ENCODE measurements around the gene CALHM5. TPM values are rescaled to one million over a fixed set of nuclear protein-coding genes. Genes with fewer than 3 reads are reported as not detected.

The CALHM5 gene
- total RNA-seq, 1 experiment from 2014 or later, result 1.1 TPM

- H3K27me3 ChIP-seq (replicated peaks; ENCODE audit: control insufficient read depth, insufficient read depth, low read length), result no peaks in the 10 kb centered on the region
- peak in 1 of 2 experiments; percentile 63 for DNase-seq
- H3K4me3 Mint-ChIP-seq (ENCODE audit: unreplicated experiment), result no peak overlapping the region
- intact Hi-C loops (cut with micrococcal nuclease; ENCODE audit: unreplicated experiment), result loop anchor here (1.0 to 10.0 kb wide), 3 partner anchors 88 to 313 kb away; no protein-coding TSS in a partner anchor
- H3K27me3 Mint-ChIP-seq (ENCODE audit: insufficient read depth, unreplicated experiment), result no peaks in the 10 kb centered on the region
- H3K4me1 ChIP-seq, result peaks cover 37% of the 10 kb centered on the region
- H3K27ac Mint-ChIP-seq (ENCODE audit: unreplicated experiment), result no peak overlapping the region
- H3K4me3 ChIP-seq (ENCODE audit: low read depth, low read length), result no peak overlapping the region
- H3K36me3 ChIP-seq (ENCODE audit: control insufficient read depth, insufficient read depth, low read length), result no peaks in the 10 kb centered on the region
- H3K36me3 Mint-ChIP-seq (ENCODE audit: insufficient read depth, unreplicated experiment), result peaks cover 5% of the 10 kb centered on the region
- H3K4me1 Mint-ChIP-seq (ENCODE audit: low read depth, unreplicated experiment), result peaks cover 37% of the 10 kb centered on the region
- BruUV-seq (replicated peaks), result no TSS peak
- H3K9me3 Mint-ChIP-seq (ENCODE audit: unreplicated experiment), result no peaks in the 10 kb centered on the region
- peak; percentile 63 to 67 for TF ChIP-seq CTCF (IDR thresholded peaks at IDR 0.05; ENCODE audit: insufficient read depth in 1 of 2, low read depth in 1 of 2, low read length in 1 of 2, severe bottlenecking in 1 of 2, unreplicated experiment in 1 of 2)
- H3K9me3 ChIP-seq, result no peaks in the 10 kb centered on the region
- CTCF ChIA-PET, result no interaction called here
- POLR2A ChIA-PET, result no interaction called here
Measured at GRCh38 chr6:116531675-116532570, 20.5 kb downstream of the CALHM5 start.

- TF ChIP-seq CTCF (IDR thresholded peaks at IDR 0.05; ENCODE audit: insufficient read depth in 1 of 2, low read depth in 1 of 2, low read length in 1 of 2, severe bottlenecking in 1 of 2, unreplicated experiment in 1 of 2), result no peak
- Mint-ChIP-seq H3K4me3 (ENCODE audit: unreplicated experiment) (no peak overlapping the region), H3K4me1 (ENCODE audit: low read depth, unreplicated experiment) (peaks cover 29% of the 10 kb centered on the region), H3K9me3 (ENCODE audit: unreplicated experiment) (no peaks in the 10 kb centered on the region), H3K36me3 (ENCODE audit: insufficient read depth, unreplicated experiment) (peaks cover 5% of the 10 kb centered on the region), H3K27ac (ENCODE audit: unreplicated experiment) (no peak overlapping the region), H3K27me3 (ENCODE audit: insufficient read depth, unreplicated experiment) (no peaks in the 10 kb centered on the region)
- POLR2A ChIA-PET, result no interaction called here
- no peaks in the 10 kb centered on the region for H3K27me3 ChIP-seq (replicated peaks; ENCODE audit: control insufficient read depth, insufficient read depth, low read length)
- intact Hi-C loops (cut with micrococcal nuclease; ENCODE audit: unreplicated experiment), result loop anchor here (10.0 kb wide), 1 partner anchor 311 kb away; no protein-coding TSS in a partner anchor
- no peak for DNase-seq
- H3K9me3 ChIP-seq, result no peaks in the 10 kb centered on the region
- H3K4me1 ChIP-seq, result peaks cover 29% of the 10 kb centered on the region
- CTCF ChIA-PET, result interaction anchor here (1.1 kb wide), 1 partner anchor 22 kb away, joined by 4 read pairs; the partner anchor contains the start of gene CALHM5
- BruUV-seq (replicated peaks), result no TSS peak
- H3K4me3 ChIP-seq (ENCODE audit: low read depth, low read length), result no peak overlapping the region
- no peaks in the 10 kb centered on the region for H3K36me3 ChIP-seq (ENCODE audit: control insufficient read depth, insufficient read depth, low read length)
Measured at GRCh38 chr6:116533233-116533957, 22.0 kb downstream of the CALHM5 start.

- H3K27me3 ChIP-seq (replicated peaks; ENCODE audit: control insufficient read depth, insufficient read depth, low read length), result no peaks in the 10 kb centered on the region
- CTCF ChIA-PET, result interaction anchor here (1.1 to 1.2 kb wide), 2 partner anchors 19 to 24 kb away, joined by 4 to 7 read pairs; partner anchors contain the start of genes CALHM4 and CALHM5
- BruUV-seq (replicated peaks), result no TSS peak
- Mint-ChIP-seq H3K4me3 (ENCODE audit: unreplicated experiment) (no peak overlapping the region), H3K4me1 (ENCODE audit: low read depth, unreplicated experiment) (peaks cover 12% of the 10 kb centered on the region), H3K9me3 (ENCODE audit: unreplicated experiment) (no peaks in the 10 kb centered on the region), H3K27ac (ENCODE audit: unreplicated experiment) (no peak overlapping the region), H3K27me3 (ENCODE audit: insufficient read depth, unreplicated experiment) (no peaks in the 10 kb centered on the region), H3K36me3 (ENCODE audit: insufficient read depth, unreplicated experiment) (no peaks in the 10 kb centered on the region)
- no peak overlapping the region for H3K4me3 ChIP-seq (ENCODE audit: low read depth, low read length)
- POLR2A ChIA-PET, result no interaction called here
- no peak for TF ChIP-seq CTCF (IDR thresholded peaks at IDR 0.05; ENCODE audit: insufficient read depth in 1 of 2, low read depth in 1 of 2, low read length in 1 of 2, severe bottlenecking in 1 of 2, unreplicated experiment in 1 of 2)
- no peaks in the 10 kb centered on the region for H3K36me3 ChIP-seq (ENCODE audit: control insufficient read depth, insufficient read depth, low read length)
- no peaks in the 10 kb centered on the region for H3K9me3 ChIP-seq
- peaks cover 13% of the 10 kb centered on the region for H3K4me1 ChIP-seq
- DNase-seq, result no peak
- intact Hi-C loops (cut with micrococcal nuclease; ENCODE audit: unreplicated experiment), result loop anchor here (10.0 kb wide), 1 partner anchor 310 kb away; no protein-coding TSS in a partner anchor
Measured at GRCh38 chr6:116535109-116535508, 23.7 kb downstream of the CALHM5 start.
